Skeletal muscle satellite cell (primary cell): ENCODE measurements around the gene MYO1B.

ENCODE experiments used
- H3K27me3 ChIP-seq: 2 replicates; pipeline ENCODE4 v1.7.0; 2013; ENCODE audit warnings: low read length; ENCODE audit not compliant: control insufficient read depth, insufficient read depth
- H3K36me3 ChIP-seq: 2 replicates; pipeline ENCODE4 v1.7.0; 2013; ENCODE audit warnings: mild to moderate bottlenecking, control low read depth, low read length; ENCODE audit not compliant: insufficient read depth
- H3K4me1 ChIP-seq: 2 replicates; pipeline ENCODE4 v1.7.0; 2013; ENCODE audit warnings: low read length; ENCODE audit not compliant: control insufficient read depth, insufficient read depth
- H3K4me2 ChIP-seq: 2 replicates; pipeline ENCODE4 v1.7.0; 2013; ENCODE audit warnings: mild to moderate bottlenecking, low read length
- H3K4me3 ChIP-seq: 2 replicates; pipeline ENCODE4 v1.7.0; 2013; ENCODE audit warnings: low read length
- H3K9ac ChIP-seq: 2 replicates; pipeline ENCODE4 v1.7.0; 2013; ENCODE audit warnings: mild to moderate bottlenecking, low read depth, low read length, moderate library complexity
- H3K9me3 ChIP-seq: replicated peaks from 2 replicates; pipeline ENCODE4 v1.7.0; 2013; ENCODE audit warnings: mild to moderate bottlenecking, control low read depth, low read length

MYO1B gene

DNA sequence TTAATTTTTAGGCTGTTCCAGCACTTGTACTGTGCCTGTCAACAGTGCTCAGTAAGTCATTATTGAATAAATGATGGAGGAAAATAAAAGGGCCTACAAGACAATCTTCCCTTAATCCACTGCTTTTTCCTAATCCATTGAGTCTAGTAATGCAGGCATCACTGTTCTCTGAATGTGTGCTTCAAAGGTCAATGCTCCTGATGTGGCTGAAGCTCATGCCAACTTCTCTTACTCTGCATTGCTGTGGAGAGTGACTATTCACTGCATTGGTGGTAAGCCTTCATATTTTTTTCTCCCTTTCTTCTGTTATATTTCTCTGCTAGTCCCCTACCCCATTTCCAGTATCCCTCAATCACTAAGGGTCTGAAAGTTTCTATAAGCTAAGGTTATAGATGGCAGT, 31.9 kb upstream of the MYO1B start:
- H3K27me3 ChIP-seq = no peaks in the 10 kb centered on the region
- no peak overlapping the region for H3K4me2 ChIP-seq
- no peaks in the 10 kb centered on the region for H3K36me3 ChIP-seq
- peaks cover 20% of the 10 kb centered on the region for H3K4me1 ChIP-seq
- no peaks in the 10 kb centered on the region for H3K9me3 ChIP-seq
- no peak overlapping the region for H3K9ac ChIP-seq
- no peak overlapping the region for H3K4me3 ChIP-seq

DNA sequence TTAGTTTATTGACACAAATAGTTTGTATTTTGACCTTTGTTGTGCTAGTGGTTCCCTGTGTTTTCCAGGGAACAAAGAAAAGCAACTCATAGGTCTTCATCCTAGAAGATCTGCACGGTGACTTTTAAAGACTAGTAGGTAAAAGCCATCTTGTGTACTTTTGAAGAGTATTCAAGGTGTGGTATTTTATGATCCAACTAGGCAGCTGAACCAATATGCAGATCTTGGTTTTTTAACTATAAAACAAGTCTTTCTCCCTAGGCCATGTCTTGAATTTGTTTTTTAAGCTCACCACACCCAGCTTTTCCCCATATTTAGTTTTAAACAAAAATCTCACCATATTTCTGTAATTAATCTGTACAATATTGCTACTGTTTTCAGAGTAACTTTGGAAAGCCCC, 30.0 kb upstream of the MYO1B start:
- no peaks in the 10 kb centered on the region for H3K27me3 ChIP-seq
- H3K4me1 ChIP-seq = peaks cover 27% of the 10 kb centered on the region
- H3K9me3 ChIP-seq = no peaks in the 10 kb centered on the region
- H3K36me3 ChIP-seq = no peaks in the 10 kb centered on the region
- no peak overlapping the region for H3K4me3 ChIP-seq
- no peak overlapping the region for H3K4me2 ChIP-seq
- no peak overlapping the region for H3K9ac ChIP-seq

DNA sequence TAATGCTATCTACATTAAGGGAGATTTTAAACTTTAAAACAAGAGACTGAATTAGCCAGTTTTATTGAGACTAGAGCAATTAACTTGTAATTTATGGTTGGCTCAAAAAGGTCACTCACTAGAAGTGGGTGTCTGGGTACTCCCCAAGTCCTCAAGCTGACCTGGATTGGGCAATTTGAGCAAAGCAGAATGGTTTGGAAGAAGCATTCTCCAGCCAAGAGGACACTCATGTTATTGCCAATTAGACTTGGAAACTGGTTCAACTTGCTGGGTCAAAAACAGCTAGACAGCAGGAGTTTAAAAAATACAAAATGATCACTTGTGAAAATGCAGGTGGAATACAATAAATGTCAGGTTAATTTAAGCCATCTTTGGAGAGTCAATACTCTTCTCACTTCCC, 29.5 kb upstream of the MYO1B start:
- no peak overlapping the region for H3K9ac ChIP-seq
- H3K36me3 ChIP-seq = no peaks in the 10 kb centered on the region
- H3K4me1 ChIP-seq = peaks cover 27% of the 10 kb centered on the region
- no peaks in the 10 kb centered on the region for H3K9me3 ChIP-seq
- no peak overlapping the region for H3K4me3 ChIP-seq
- H3K27me3 ChIP-seq = no peaks in the 10 kb centered on the region
- no peak overlapping the region for H3K4me2 ChIP-seq

DNA sequence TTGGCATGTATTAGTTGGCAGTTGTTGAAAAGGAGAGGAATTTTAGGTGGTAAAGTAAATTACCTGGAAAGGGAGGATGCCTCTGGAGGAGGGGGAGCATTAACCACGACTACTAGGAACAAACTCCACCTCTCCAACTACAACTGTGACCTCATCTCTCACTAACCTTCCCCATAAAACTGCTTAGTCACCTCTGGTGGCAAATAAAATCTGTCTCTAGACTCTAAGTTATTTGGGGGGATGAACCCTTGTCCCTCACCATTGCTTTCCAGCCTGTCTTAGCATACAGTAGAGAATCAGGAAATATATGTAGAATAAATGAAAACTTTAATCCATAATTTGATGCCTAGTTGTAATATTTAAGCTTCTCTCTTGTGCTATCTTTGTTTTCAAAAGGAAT, 27.6 kb upstream of the MYO1B start:
- H3K4me3 ChIP-seq = no peak overlapping the region
- H3K27me3 ChIP-seq = no peaks in the 10 kb centered on the region
- no peak overlapping the region for H3K4me2 ChIP-seq
- no peak overlapping the region for H3K9ac ChIP-seq
- H3K36me3 ChIP-seq = no peaks in the 10 kb centered on the region
- H3K4me1 ChIP-seq = peaks cover 27% of the 10 kb centered on the region
- H3K9me3 ChIP-seq = no peaks in the 10 kb centered on the region

DNA sequence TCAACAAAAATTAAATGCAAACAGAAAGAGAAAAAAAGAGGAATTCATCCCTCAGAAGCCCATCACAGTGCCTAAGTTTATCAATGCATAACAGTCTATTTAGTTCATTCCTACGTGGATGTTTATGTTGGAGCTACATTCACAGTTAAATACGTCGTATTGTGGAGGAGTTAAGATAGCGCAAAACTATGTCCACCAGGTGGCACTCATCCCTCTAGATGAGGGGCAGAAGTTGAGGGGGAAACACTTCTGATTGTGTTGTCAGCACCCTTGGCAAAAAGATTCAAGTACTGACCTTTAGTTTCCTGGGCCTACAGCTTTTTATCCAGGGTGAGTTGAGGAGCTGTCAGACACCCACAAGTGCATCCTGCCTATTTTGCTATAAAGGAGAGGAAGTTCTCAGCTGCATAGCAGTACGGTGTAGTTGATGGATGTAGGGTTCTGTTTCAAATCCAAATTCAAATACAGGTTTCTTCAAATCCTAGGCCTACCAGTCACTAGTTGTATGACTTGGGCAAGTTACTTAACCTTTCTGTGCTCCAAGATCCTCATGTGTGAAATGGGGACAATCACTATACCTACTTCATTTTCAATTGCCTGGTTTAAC, 26.8 kb upstream of the MYO1B start:
- Histone ChIP-seq H3K4me1 (peaks cover 27% of the 10 kb centered on the region), H3K27me3 (no peaks in the 10 kb centered on the region), H3K36me3 (no peaks in the 10 kb centered on the region), H3K9me3 (no peaks in the 10 kb centered on the region), H3K4me3 (no peak overlapping the region), H3K4me2 (no peak overlapping the region), H3K9ac (no peak overlapping the region)

DNA sequence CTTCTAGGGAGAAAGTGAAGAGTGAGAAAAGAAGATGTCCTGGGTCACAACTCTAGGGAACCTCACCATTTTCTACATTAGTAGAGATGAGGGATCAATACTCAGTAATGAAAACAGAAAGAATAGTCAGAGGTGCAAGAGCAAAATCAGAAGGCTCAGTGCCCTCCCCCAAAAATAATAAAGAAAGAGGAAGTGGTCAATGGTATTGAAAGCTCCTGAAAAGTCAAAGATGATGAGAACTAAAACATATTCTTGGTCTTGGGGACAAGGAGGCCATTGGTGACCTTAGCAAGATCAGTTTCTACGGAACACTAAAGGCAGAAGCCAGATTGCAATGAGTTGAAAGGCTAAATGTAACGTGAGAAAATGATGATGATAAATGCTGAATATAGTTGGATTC, 24.5 kb upstream of the MYO1B start:
- H3K9ac ChIP-seq = no peak overlapping the region
- no peak overlapping the region for H3K4me3 ChIP-seq
- peaks cover 27% of the 10 kb centered on the region for H3K4me1 ChIP-seq
- no peaks in the 10 kb centered on the region for H3K9me3 ChIP-seq
- no peaks in the 10 kb centered on the region for H3K27me3 ChIP-seq
- H3K36me3 ChIP-seq = no peaks in the 10 kb centered on the region
- no peak overlapping the region for H3K4me2 ChIP-seq

DNA sequence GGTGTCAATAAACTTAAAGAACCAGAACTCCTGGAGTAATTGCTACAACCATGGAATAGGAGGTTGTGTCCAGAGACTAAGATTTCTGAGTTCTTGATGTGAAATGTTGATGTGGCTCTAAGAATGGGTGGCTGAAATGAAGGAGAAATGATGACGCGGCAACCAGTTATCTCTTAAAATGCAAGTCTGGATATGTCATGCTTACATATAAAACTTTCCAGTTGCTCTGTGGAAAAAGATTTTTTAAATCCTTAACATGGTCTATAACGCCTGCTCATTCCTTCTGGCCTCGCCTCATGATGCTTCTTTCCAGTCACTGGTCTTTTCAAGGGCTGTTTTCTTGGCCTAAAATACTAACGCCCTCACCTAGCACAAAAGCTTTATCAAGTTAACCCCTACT, 23.5 kb upstream of the MYO1B start:
- Histone ChIP-seq H3K9ac (no peak overlapping the region), H3K4me1 (peaks cover 32% of the 10 kb centered on the region), H3K36me3 (no peaks in the 10 kb centered on the region), H3K9me3 (no peaks in the 10 kb centered on the region), H3K4me3 (no peak overlapping the region), H3K27me3 (no peaks in the 10 kb centered on the region), H3K4me2 (no peak overlapping the region)

DNA sequence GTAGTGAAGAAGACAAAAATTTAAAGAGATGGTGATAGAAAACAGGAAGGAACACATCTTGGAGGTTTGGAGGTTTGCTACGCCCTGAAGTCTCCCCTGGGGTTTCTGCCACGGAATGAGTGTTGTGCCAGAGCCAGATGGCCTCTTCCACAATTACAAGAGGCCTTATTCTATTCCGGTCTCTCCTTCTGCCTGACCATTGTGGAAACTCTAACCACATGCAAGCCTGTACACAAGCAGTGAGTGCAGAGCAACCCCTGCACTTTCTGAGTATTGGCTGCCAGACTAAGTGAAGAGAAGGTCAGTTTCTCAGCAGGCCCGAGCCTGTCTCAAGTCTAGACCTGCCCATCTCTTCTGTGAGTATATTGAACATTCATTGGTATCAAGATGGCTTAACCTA, 22.7 kb upstream of the MYO1B start:
- H3K9ac ChIP-seq = no peak overlapping the region
- H3K4me1 ChIP-seq = peaks cover 26% of the 10 kb centered on the region
- no peak overlapping the region for H3K4me2 ChIP-seq
- H3K4me3 ChIP-seq = no peak overlapping the region
- no peaks in the 10 kb centered on the region for H3K9me3 ChIP-seq
- no peaks in the 10 kb centered on the region for H3K36me3 ChIP-seq
- H3K27me3 ChIP-seq = no peaks in the 10 kb centered on the region

DNA sequence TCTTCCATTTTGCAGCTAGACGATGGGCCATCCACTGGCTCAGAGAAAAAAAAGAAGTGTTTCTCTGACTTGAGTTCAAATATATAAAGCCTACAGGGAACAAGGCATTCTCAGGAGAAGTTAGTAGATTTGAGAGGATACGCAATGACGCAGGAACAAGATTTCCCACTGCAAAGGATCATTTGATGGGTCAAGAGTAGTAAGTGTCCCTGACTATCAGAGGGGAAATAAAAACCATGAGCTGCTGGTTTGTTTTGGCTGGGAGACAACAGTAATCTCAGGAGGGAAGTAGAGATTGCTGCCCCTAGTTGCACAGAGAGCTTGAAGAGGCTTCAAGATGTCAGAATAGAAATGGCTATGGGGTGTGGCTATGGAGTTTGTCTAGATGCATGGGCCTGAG, 22.3 kb upstream of the MYO1B start:
- Histone ChIP-seq H3K4me2 (no peak overlapping the region), H3K4me3 (no peak overlapping the region), H3K27me3 (no peaks in the 10 kb centered on the region), H3K36me3 (no peaks in the 10 kb centered on the region), H3K9me3 (no peaks in the 10 kb centered on the region), H3K4me1 (peaks cover 22% of the 10 kb centered on the region), H3K9ac (no peak overlapping the region)

DNA sequence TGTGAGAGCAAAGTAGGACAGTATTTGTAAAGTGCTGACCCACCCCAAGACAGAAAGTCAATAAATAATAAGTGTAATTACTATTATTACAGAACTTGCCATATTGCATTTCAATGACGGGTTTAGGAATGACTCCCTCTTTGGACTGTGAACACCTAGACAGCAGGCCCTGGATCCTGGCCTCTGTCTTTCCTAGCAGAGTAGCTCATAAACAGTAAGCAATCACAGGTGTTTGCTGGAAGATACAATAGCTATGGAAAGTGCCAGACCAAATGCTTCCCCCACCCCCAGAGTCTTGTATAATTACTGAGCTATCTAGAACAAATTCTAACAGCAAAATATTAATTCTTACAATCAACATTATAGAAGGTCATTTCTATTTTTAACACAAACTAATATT, 20.1 kb upstream of the MYO1B start:
- Histone ChIP-seq H3K4me3 (no peak overlapping the region), H3K9me3 (no peaks in the 10 kb centered on the region), H3K4me2 (no peak overlapping the region), H3K9ac (no peak overlapping the region), H3K36me3 (no peaks in the 10 kb centered on the region), H3K4me1 (peaks cover 15% of the 10 kb centered on the region), H3K27me3 (no peaks in the 10 kb centered on the region)

DNA sequence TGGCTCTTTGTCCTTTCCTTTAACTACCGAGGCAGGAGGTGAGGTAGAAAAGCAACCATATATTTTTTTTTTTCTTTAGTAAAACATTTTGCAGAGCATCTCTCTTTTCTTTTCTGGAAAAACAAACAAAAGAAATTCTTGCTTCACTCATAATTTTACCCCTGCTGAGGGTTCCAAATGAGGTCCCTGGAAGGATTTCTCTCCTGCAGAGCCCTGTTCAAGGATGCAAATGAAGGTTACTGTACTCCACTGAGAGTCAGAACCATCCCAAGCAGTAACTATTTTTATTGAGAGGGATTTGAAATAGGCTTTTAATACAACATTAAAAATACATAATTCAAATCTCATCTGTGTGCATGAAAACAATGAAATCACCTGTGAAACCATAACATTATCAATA, 19.5 kb upstream of the MYO1B start:
- Histone ChIP-seq H3K27me3 (no peaks in the 10 kb centered on the region), H3K4me3 (no peak overlapping the region), H3K9me3 (no peaks in the 10 kb centered on the region), H3K4me1 (peaks cover 20% of the 10 kb centered on the region), H3K4me2 (no peak overlapping the region), H3K36me3 (no peaks in the 10 kb centered on the region), H3K9ac (no peak overlapping the region)

DNA sequence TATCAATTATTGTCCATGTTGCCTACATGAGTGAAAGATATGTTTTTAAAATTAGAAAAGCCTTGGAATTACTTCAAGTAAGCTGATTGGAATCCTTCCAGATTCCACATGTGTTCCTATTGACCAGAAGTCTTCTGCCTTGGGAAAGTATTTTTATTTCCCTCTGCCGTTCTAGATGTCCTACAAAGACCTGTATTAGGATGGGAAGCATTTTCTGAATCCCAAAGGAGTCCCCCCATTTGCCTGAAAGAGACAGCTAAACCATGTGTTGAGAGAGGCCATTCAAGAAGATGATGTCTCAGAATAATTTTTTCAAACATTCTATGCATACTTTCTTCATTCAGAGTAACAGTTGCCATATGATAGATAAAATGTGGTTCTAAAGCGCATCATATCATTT, 19.0 kb upstream of the MYO1B start:
- Histone ChIP-seq H3K9me3 (no peaks in the 10 kb centered on the region), H3K9ac (no peak overlapping the region), H3K4me1 (peaks cover 21% of the 10 kb centered on the region), H3K4me2 (no peak overlapping the region), H3K4me3 (no peak overlapping the region), H3K27me3 (no peaks in the 10 kb centered on the region), H3K36me3 (no peaks in the 10 kb centered on the region)
